Pancreas (tissue), 10 donors: Measurements from ENCODE around the gene DPM3. TPM values are rescaled to one million over a fixed set of nuclear protein-coding genes. Genes with fewer than 3 reads are reported as not detected.

Experiments
- ATAC-seq, 4 donors: fragments of 200-7000 bp; cut with Tn5 transposase; one replicate each; pipeline versions ENCODE4 v1.8.0 to v1.9.1; 2020; ENCODE audit warnings: mild to moderate bottlenecking in 4 of 4, moderate library complexity in 4 of 4
- DNase-seq, 6 donors: peaks; one replicate each; pipeline ENCODE4 v3.0.0-alpha.2; 2020
- FAIRE-seq: peaks from 2 replicates; lab custom pipeline; 2012; peaks lifted over from hg19 to GRCh38; lab: Jason Lieb, UNC
- H3K27ac ChIP-seq, 4 donors: fragments of 200-600 bp; sonication (generic); 1 replicate in 3 of 4; 2 replicates in 1 of 4; pipeline versions ENCODE4 v1.5.0 to v1.8.0; 2020
- H3K27me3 ChIP-seq, 4 donors: fragments of 200-600 bp; one replicate each; pipeline ENCODE4 v1.8.0; 2021
- H3K36me3 ChIP-seq, 3 donors: fragments of 200-600 bp; sonication (generic) in 1 of 3; one replicate each; pipeline versions ENCODE4 v1.5.0 to v1.8.0; 2020 to 2021
- H3K4me1 ChIP-seq, 3 donors: fragments of 200-600 bp; one replicate each; pipeline ENCODE4 v1.8.0; 2021
- H3K4me3 ChIP-seq, 4 donors: fragments of 200-600 bp; sonication (generic) in 2 of 4; one replicate each; pipeline versions ENCODE4 v1.5.0 to v1.8.0; 2020 to 2021
- H3K9me3 ChIP-seq, 4 donors: fragments of 200-600 bp; one replicate each; pipeline ENCODE4 v1.8.0; 2021
- WGBS, 2 donors: extraction: QIAGEN DNeasy Blood & Tissue Kit; methylation state at CpG; one replicate each; pipeline ENCODE4 v1.1.7; 2013; 5-methylcytosine and 5-hydroxymethylcytosine counted together
- intact Hi-C, 3 donors: fragments of 100-400 bp; cut with DNase I; formaldehyde crosslinking; loops; one replicate each; pipeline versions ENCODE4 v1.11.1 to v1.14.2; 2022
- polyA plus RNA-seq, 2 donors: library from polyadenylated mRNA; stranded (reverse); fragments of 200-250 nt; gene quantifications; one replicate each; pipeline ENCODE4 v1.2.3, GENCODE V29; 2013
- total RNA-seq, 6 donors: library from RNA; stranded (reverse); fragmentation: NEBNext Ultra II Directional in 4 of 6; extraction: Animal tissue kit (Norgen Biotek cat#: 25700) in 4 of 6; gene quantifications; one replicate each; pipeline versions ENCODE4 v1.2.1 to v1.2.4, GENCODE V29; 2021 to 2023
- TF ChIP-seq, protein P1 (sequence below), 4 donors: fragments of 200-600 bp; sonication (generic) in 3 of 4; IDR thresholded peaks; one replicate each; pipeline versions ENCODE4 v1.5.0 to v1.8.0; 2021; ENCODE audit warnings: antibody characterized with exemption in 4 of 4
- donor health status: healthy with polysubstance abuse.
- donor health status: DM: no; HTN: no; CAD: no; lungs with moderate emphysema.
- donor health status: DM: no; HTN: no; CAD: no.
- donor health status: control.
- donor health status: control.
- donor health status: Bipolar disorder and iron deficiency.
- donor health status: DM: yes; HTN: yes; CAD: no.
- donor health status: DM: no; HTN: no; CAD: no.
- donor health status: DM: no; HTN: no; CAD: no.
- donor health status: DM: yes; HTN: yes; CAD: no.

DPM3 gene
- total and polyA plus RNA-seq, 8 donors, result 39.4 to 227 (median 43.5) TPM

DNA sequence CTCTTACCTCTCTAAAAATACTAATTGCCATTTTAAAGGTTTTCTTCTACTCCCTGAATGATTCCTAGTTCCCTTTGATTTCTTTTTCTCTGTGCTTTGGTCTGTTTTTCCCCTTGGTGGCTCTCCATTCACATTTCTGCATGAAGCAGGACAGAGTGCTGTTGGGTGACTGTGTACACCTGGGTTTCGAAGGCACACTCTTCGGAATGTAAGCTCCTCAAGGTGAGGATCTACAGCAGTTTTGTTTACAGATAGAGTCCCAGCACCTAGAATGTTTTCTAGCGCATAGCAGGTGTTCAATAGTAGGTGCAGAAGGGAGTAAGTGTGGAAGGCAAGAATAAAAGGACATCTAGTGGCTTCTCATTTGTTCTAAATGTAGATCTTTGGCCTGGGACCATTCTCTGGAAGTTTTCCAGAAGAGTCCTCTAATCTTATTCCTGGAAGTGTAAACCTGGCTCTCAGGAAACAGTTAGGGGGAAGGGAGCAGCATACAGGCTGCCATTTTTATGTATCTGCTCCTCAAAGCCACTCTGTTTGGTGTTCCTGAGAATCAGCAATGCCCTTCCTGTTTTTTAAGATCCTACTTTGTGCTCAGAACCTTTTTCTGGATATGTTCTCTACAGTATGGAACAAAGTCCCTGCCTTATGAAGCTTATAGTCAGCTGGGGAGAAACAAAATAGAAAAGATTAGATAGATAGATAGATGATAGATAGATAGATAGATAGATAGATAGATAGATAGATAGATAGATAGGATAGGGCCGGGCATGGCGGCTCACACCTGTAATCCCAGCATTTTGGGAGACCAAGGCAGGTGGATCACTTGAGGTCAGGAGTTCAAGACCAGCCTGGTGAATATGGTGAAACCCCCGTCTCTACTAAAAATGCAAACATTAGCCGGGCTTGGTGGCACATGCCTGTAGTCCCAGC, 35.5 kb downstream of the DPM3 start:
- Histone ChIP-seq H3K4me3 (no peak overlapping the region), H3K27ac (no peak overlapping the region), H3K27me3 (no peaks in the 10 kb centered on the region), H3K9me3 (no peaks in the 10 kb centered on the region), H3K4me1 (peaks cover 0 to 5% (median 0%) of the 10 kb centered on the region in 3 donors), H3K36me3 (no peaks in the 10 kb centered on the region)
- DNase-seq (no peak), ATAC-seq (peak in 3 of 4 donors; percentile 65 to 86 (median 65)), FAIRE-seq (no peak)
- 72 to 79% methylated on average over 7 of the region's 7 CpGs for WGBS, 2 donors
- TF ChIP-seq, protein P1, sequence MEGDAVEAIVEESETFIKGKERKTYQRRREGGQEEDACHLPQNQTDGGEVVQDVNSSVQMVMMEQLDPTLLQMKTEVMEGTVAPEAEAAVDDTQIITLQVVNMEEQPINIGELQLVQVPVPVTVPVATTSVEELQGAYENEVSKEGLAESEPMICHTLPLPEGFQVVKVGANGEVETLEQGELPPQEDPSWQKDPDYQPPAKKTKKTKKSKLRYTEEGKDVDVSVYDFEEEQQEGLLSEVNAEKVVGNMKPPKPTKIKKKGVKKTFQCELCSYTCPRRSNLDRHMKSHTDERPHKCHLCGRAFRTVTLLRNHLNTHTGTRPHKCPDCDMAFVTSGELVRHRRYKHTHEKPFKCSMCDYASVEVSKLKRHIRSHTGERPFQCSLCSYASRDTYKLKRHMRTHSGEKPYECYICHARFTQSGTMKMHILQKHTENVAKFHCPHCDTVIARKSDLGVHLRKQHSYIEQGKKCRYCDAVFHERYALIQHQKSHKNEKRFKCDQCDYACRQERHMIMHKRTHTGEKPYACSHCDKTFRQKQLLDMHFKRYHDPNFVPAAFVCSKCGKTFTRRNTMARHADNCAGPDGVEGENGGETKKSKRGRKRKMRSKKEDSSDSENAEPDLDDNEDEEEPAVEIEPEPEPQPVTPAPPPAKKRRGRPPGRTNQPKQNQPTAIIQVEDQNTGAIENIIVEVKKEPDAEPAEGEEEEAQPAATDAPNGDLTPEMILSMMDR (IDR thresholded peaks at IDR 0.05), result no peak
- intact Hi-C loops, result loop anchor here in 1 of 3 donors (10.0 kb wide), 1 partner anchor 60 kb away; no protein-coding TSS in a partner anchor

DNA sequence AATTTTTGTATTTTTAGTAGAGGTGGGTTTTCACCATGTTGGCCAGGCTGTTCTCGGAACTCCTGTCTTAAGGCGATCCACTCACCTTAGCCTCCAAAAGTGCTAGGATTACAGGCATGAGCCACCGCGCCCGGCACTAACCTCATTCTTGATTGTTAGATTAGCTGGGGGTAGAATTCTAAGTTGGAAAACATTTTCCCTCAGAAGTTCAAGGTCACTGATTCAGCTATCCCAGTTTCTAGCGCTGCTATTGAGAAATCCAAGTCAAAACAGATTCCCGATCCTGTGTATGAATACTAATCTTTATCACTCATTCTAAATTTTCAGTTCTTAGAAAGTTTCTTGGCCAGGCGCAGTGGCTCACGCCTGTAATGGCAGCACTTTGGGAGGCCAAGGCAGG, 37.0 kb downstream of the DPM3 start:
- 61 to 68% methylated on average over 9 of the region's 9 CpGs for WGBS, 2 donors

DNA sequence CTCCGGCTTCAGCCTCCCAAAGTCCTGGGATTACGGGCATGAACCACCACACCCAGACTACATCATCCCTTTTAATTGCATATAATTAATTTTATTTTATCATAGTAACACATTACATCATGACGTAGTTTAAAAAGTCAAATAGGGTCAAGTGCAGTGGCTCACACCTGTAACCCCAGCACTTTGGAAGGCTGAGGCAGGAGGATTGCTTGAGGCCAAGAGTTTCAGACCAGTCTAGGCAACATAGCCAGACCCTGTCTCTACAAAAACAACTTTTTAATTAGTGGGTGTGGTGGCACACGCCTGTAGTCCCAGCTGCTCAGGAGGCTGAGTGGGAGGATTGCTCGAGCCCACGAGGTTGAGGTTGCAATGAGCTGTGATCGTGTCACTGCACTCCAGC, 41.0 kb downstream of the DPM3 start:
- Histone ChIP-seq H3K9me3 (no peaks in the 10 kb centered on the region), H3K27ac (no peak overlapping the region), H3K4me3 (no peak overlapping the region), H3K27me3 (no peaks in the 10 kb centered on the region), H3K4me1 (no peaks in the 10 kb centered on the region), H3K36me3 (no peaks in the 10 kb centered on the region)
- WGBS, 2 donors, result 81 to 84% methylated on average over 7 of the region's 7 CpGs
- FAIRE-seq (no peak), ATAC-seq (no peak), DNase-seq (no peak)
- intact Hi-C loops, result no loop called here
- TF ChIP-seq, protein P1 (IDR thresholded peaks at IDR 0.05), result no peak

More for the DNA sequence above, 37.0 kb downstream of the DPM3 start:
- ATAC-seq (no peak), FAIRE-seq (no peak), DNase-seq (no peak)
- Histone ChIP-seq H3K27me3 (no peaks in the 10 kb centered on the region), H3K36me3 (no peaks in the 10 kb centered on the region), H3K9me3 (no peaks in the 10 kb centered on the region), H3K27ac (no peak overlapping the region), H3K4me3 (no peak overlapping the region), H3K4me1 (peaks cover 0 to 5% (median 0%) of the 10 kb centered on the region in 3 donors)
- TF ChIP-seq, protein P1 (IDR thresholded peaks at IDR 0.05), result no peak
- intact Hi-C loops, result loop anchor here in 1 of 3 donors (10.0 kb wide), 1 partner anchor 61 kb away; no protein-coding TSS in a partner anchor

DNA sequence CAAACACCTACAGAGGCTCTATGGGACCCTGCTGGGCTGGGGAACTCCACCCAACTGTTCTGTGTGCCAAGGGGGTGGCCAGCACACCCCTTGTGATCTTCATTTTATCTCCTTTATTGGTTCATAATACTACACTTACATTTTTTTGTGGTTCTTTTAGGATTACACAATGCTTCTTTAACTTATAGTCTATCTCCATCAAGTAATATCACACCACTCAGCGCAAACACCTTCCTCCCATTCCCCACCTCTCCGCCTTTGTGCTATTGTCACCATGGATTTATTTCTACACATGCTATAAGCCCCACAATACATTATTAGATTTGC, 45.7 kb downstream of the DPM3 start:
- Histone ChIP-seq H3K9me3 (no peaks in the 10 kb centered on the region), H3K27me3 (no peaks in the 10 kb centered on the region), H3K4me1 (peaks cover 0 to 4% (median 0%) of the 10 kb centered on the region in 3 donors), H3K4me3 (no peak overlapping the region), H3K27ac (no peak overlapping the region), H3K36me3 (no peaks in the 10 kb centered on the region)
- WGBS, 2 donors, result 62 to 70% methylated on average over 2 of the region's 2 CpGs
- no peak for DNase-seq
- FAIRE-seq, result no peak
- TF ChIP-seq, protein P1 (IDR thresholded peaks at IDR 0.05), result no peak
- intact Hi-C loops, result loop anchor here in 1 of 3 donors (5.0 kb wide), 1 partner anchor 73 kb away; no protein-coding TSS in a partner anchor
- ATAC-seq, result no peak
